ENCODE data around the gene CCDC120. TPM values are rescaled to one million over a fixed set of nuclear protein-coding genes. Genes with fewer than 3 reads are reported as not detected.
A peak's percentile ranks its signal among the peaks of the same experiment; 100 is the strongest.

CCDC120 gene, protein sequence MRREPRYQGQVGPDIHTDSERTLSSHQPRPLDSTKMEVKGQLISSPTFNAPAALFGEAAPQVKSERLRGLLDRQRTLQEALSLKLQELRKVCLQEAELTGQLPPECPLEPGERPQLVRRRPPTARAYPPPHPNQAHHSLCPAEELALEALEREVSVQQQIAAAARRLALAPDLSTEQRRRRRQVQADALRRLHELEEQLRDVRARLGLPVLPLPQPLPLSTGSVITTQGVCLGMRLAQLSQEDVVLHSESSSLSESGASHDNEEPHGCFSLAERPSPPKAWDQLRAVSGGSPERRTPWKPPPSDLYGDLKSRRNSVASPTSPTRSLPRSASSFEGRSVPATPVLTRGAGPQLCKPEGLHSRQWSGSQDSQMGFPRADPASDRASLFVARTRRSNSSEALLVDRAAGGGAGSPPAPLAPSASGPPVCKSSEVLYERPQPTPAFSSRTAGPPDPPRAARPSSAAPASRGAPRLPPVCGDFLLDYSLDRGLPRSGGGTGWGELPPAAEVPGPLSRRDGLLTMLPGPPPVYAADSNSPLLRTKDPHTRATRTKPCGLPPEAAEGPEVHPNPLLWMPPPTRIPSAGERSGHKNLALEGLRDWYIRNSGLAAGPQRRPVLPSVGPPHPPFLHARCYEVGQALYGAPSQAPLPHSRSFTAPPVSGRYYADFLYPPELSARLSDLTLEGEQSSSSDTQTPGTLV
- total RNA-seq (2021) = 13.0 to 15.2 TPM (median 14.4 TPM) in 3 replicates
- percentile 50 among the genes with signal in this experiment for Bru-seq, nascent RNA
- long read RNA-seq, experiment 1, transcript CCDC120-204 (10 exons, 2,752 nt) = major isoform, 8 of 28 reads
- long read RNA-seq, experiment 1, transcript CCDC120-208 (1 exons, 2,953 nt) = minor isoform, 5 of 28 reads
- long read RNA-seq, experiment 1, partial matches to known transcripts = 3 of 28 reads
- long read RNA-seq, experiment 1, other reads (novel, unspliced or antisense) = 12 of 28 reads
- long read RNA-seq, experiment 2, transcript CCDC120-208 (1 exons, 2,953 nt) = major isoform, 7 of 13 reads
- long read RNA-seq, experiment 2, partial matches to known transcripts = 4 of 13 reads
- long read RNA-seq, experiment 2, other reads (novel, unspliced or antisense) = 2 of 13 reads
- long read RNA-seq, experiment 3, partial matches to known transcripts = 0 of 1 reads
- long read RNA-seq, experiment 3, other reads (novel, unspliced or antisense) = 1 of 1 reads

- Mint-ChIP-seq H3K27ac (0 out of 2 replicates have a peak within 1 kb of the TSS, but pooled peaks have one; percentile 60), H3K4me1 (peaks cover 13% of the 10 kb centered on the region), H3K9me3 (no peaks in the 10 kb centered on the region), H3K4me3 (peak within 1 kb of the TSS; percentile 74), H3K36me3 (peaks cover 2% of the 10 kb centered on the region; the same call in 1 of the 2 replicates), H3K27me3 (ENCODE audit: low read depth) (no peaks in the 10 kb centered on the region)
- CTCF ChIA-PET = interaction anchor here (0.6 kb wide), 1 partner anchor 370 kb away, joined by 4 read pairs; no protein-coding TSS in a partner anchor
- POLR2A ChIA-PET = no interaction called here
- peak; percentile 86 for ATAC-seq
- TF ChIP-seq MYBL2 (CRISPR knock-in tag; IDR thresholded peaks at IDR 0.05) (no peak), ELF4 (CRISPR knock-in tag; IDR thresholded peaks at IDR 0.05; ENCODE audit: low read depth) (no peak), OVOL2 (CRISPR knock-in tag; IDR thresholded peaks at IDR 0.05; ENCODE audit: borderline replicate concordance) (no peak), ESRRA (CRISPR knock-in tag; IDR thresholded peaks at IDR 0.05; ENCODE audit: borderline replicate concordance) (no peak), ARID4B (CRISPR knock-in tag; IDR thresholded peaks at IDR 0.05; ENCODE audit: borderline replicate concordance) (no peak), MXD4 (CRISPR knock-in tag; IDR thresholded peaks at IDR 0.05; ENCODE audit: borderline replicate concordance) (no peak), RELA (CRISPR knock-in tag; IDR thresholded peaks at IDR 0.05; ENCODE audit: borderline replicate concordance) (no peak), CTCF (IDR thresholded peaks at IDR 0.05) (no peak), FOXJ3 (CRISPR knock-in tag; IDR thresholded peaks at IDR 0.05; ENCODE audit: borderline replicate concordance) (no peak), ZNF423 (CRISPR knock-in tag; IDR thresholded peaks at IDR 0.05) (no peak), ZNF121 (CRISPR knock-in tag; IDR thresholded peaks at IDR 0.05) (no peak), GTF2I (CRISPR knock-in tag; conservative IDR thresholded peaks at IDR 0.05) (no peak), ZNF219 (CRISPR knock-in tag; IDR thresholded peaks at IDR 0.05; ENCODE audit: borderline replicate concordance) (no peak), TP53 (CRISPR knock-in tag; IDR thresholded peaks at IDR 0.05) (no peak)
- TF ChIP-seq, protein P1, sequence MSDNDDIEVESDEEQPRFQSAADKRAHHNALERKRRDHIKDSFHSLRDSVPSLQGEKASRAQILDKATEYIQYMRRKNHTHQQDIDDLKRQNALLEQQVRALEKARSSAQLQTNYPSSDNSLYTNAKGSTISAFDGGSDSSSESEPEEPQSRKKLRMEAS (CRISPR knock-in tag; IDR thresholded peaks at IDR 0.05) = no peak
- TF ChIP-seq, protein P2, sequence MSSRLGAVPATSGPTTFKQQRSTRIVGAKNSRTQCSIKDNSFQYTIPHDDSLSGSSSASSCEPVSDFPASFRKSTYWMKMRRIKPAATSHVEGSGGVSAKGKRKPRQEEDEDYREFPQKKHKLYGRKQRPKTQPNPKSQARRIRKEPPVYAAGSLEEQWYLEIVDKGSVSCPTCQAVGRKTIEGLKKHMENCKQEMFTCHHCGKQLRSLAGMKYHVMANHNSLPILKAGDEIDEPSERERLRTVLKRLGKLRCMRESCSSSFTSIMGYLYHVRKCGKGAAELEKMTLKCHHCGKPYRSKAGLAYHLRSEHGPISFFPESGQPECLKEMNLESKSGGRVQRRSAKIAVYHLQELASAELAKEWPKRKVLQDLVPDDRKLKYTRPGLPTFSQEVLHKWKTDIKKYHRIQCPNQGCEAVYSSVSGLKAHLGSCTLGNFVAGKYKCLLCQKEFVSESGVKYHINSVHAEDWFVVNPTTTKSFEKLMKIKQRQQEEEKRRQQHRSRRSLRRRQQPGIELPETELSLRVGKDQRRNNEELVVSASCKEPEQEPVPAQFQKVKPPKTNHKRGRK (CRISPR knock-in tag; IDR thresholded peaks at IDR 0.05; ENCODE audit: borderline replicate concordance) = no peak
- DNase-seq (ENCODE audit: low spot score) = peak; percentile 37
Measured at GRCh38 chrX:49058794-49059193, at the start of gene CCDC120. TSS of gene CCDC120 (plus strand) at chrX:49058999. CDS start at chrX:49062042, 3,043 bp downstream.
